GM19193 (cell line): ENCODE data around the gene HDGFL2.

Experiments
- POLR2A ChIP-seq: IDR thresholded peaks from 4 replicates; pipeline ENCODE4 v1.6.1; 2011; ENCODE audit not compliant: insufficient read depth, insufficient read length; ENCODE audit errors: extremely low read depth

The HDGFL2 gene

DNA sequence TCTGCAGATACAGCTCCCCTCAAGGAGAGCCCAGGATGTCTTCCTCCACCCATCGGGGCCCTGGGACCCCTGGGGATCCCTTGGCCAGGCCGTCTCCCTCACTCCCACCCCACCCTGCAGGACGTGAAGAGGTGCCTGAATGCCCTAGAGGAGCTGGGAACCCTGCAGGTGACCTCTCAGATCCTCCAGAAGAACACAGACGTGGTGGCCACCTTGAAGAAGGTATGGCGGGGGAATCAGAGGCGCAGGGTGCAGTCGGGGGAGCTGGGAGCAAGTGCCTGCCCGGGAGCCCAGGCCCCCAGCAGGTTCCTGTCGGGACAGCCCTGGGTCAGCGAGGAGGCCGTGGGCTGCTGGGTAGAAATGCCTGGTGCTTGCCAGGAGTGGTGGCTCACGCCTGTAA lies 26.6 kb downstream of the HDGFL2 start:
- no peak for TF ChIP-seq POLR2A

DNA sequence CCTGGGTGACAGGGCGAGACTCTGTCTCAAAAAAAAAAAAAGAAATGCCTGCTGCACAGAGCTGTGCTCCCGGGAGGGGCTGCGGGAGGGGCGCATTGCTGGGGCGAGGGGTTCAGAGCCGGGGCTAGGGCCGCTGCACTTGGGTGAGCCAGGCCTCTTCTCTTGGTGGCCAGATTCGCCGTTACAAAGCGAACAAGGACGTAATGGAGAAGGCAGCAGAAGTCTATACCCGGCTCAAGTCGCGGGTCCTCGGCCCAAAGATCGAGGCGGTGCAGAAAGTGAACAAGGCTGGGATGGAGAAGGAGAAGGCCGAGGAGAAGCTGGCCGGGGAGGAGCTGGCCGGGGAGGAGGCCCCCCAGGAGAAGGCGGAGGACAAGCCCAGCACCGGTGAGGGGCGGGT lies 27.2 kb downstream of the HDGFL2 start:
- TF ChIP-seq POLR2A = no peak

DNA sequence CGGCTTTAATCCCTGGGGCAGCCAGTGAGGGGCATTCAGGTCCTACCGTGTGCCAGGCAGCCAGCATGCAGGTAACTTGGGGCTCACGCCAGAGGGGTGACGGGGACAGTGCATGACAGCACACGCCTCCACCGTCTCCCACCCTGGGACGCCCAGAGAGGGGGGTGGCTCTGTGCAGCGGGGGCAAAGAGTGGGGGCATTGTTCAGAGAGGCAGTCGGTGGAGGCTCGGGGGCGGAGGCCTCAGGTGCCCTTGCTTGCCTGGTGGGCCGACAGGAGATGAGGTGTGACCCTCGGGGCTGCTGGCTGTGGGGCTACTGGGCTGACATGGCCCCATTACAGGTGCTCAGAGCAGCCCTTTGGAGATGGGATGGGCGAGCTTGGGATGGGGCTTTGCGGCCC lies 27.8 kb downstream of the HDGFL2 start:
- TF ChIP-seq POLR2A = no peak

DNA sequence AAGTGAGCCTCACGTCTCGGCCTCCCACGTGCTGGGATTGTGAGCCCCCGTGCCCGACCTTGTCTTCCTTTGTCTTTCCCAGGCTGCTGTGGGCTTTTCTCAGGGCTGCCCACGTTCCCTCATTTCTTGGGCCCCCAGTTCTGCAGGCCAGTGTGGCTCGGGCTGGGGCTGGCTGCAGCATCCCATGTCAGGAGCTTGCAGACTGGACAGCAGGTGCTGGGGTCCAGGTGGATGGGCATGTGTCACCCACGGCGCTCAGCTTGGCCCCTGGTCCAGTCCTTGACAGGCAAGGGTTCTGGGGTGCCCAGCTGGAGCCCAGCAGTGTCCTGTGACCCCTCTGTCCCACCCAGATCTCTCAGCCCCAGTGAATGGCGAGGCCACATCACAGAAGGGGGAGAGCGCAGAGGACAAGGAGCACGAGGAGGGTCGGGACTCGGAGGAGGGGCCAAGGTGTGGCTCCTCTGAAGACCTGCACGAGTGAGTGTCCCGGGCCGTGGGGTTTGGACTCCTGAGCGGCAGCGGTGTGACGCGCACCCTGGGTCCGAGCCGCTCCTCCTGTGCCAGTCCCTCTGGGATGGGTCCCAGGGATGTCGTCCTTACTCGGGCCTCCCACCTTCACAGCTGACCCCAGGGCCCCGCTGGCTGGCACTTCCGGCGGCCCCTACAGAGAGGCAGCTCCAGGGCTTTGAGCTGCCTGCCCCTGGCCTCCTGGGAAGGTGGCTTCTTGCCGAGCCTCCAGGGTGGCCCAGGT lies 28.9 kb downstream of the HDGFL2 start:
- no peak for TF ChIP-seq POLR2A

DNA sequence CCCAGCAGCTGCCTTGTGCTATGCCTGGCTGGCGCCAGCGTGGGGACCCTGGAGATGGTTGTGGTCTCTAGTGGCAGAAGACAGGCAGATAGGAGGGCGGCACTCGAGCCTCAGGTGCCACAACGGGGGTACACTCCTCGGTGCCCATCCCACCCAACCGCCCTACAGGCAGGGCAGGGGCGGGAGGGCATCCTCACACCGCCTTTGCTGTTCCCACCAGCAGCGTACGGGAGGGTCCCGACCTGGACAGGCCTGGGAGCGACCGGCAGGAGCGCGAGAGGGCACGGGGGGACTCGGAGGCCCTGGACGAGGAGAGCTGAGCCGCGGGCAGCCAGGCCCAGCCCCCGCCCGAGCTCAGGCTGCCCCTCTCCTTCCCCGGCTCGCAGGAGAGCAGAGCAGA lies 29.6 kb downstream of the HDGFL2 start:
- no peak for TF ChIP-seq POLR2A

DNA sequence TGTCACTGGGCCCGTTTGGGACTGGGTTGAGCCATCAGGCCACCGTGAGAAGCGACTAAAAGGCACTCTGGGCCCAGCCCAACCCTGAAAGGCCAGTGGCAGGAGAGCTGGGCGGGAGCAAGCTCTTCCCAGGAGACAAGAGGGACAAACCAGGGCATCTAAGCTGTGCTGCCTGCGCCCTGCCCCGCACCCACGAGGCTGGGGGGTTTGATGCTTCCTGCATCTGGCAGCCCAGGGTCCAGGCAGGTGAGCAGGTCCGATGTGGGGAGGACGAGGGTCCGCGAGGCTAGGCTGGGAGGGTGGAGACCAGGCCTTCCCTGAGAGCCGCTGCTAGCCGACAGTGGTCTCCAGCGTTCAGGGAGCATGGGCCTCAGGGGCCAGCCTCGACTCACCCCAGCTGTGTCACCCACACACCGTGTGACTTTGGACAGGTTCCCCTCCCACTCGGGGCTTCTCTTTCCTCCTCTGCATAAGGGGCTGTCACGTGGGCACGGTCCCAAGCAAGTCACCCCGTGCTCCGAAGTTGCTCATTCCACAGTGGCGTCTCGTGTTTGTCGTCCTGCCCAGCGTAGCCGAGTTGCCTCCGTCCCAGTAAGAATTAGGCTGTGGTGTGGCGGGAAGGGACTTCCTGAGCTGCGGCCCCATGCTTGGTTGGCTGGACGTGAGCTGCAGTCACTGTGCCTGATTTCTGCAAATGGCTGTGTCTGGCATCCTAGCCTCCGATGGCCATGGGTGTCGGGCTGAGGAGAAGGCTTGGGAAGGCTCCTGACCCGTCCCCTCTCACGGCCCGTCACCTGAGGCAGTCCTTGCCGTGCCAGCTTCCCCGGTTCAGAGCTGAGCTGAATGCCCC lies 30.4 kb downstream of the HDGFL2 start:
- TF ChIP-seq POLR2A = no peak

DNA sequence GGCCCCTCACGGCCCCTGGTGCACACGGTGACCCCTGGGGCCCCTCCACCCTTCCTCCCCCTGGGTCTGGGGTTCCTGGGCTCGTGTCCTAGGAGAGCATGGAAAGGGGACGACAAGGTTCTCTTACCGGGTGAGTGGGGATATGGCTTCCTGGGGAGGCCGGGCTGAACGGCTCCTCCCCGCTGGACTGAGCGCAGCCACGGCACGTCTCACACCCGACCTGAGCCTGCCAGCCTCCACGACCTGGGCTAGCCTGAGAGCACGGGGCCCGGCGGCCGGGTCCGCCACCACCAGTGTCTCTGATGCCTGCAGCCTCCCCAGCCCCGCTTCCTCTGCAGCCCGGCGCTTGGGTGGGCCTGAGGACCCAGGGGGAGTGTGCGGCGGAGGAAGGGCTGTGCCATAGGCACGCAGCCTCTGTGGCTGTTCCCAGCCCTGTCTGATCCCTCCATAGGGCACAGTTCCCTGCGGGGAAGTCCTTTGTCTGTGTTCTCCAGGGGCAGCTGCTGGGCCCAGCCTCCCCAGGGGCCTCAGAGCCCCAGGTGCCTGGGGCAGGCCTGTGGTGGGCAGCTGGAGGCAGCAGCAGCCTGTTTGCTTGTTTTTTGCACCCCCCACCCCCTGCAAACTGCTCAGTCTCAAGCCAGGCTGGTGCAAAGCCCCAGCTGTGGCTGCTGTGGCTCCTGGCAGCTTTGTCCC lies 31.2 kb downstream of the HDGFL2 start:
- TF ChIP-seq POLR2A = no peak

DNA sequence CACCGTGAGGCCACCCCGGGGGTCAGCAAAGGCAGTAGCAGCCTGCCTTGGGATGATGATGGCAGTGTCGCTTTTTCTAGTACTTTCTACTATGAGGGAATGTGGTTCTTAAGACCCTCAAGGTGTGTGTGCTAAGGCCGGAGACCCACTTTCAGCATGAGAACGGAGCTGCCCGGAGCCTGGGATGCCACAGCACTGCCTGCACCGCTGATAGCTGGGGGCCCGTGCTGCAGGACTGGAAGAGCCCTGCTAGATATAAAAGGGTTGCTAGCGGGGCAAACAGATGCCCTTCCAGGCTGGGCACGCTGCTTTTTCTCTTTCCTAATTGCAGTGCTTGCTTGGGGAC lies 31.7 kb downstream of the HDGFL2 start:
- no peak for TF ChIP-seq POLR2A

DNA sequence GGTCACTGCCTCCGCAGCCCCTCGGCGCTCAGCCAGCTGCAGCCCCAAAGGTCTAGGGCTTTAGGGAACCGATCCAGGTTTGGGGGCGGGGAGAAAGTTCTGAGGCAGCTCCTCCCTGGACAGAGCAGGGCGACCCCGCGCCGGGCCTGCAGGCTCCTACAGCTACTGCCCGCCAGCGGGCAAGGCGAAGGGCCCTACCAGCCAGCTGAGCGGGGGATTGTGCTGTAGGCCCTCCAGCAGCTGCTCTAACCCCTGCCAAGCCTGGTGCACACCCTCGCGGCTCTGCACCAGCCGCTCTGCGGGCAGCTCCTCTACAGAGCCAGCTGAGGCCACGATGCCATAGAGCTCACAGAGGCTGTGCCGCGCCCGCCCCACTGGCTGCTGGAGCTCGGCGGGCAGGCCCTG lies 32.2 kb downstream of the HDGFL2 start:
- TF ChIP-seq POLR2A = no peak

DNA sequence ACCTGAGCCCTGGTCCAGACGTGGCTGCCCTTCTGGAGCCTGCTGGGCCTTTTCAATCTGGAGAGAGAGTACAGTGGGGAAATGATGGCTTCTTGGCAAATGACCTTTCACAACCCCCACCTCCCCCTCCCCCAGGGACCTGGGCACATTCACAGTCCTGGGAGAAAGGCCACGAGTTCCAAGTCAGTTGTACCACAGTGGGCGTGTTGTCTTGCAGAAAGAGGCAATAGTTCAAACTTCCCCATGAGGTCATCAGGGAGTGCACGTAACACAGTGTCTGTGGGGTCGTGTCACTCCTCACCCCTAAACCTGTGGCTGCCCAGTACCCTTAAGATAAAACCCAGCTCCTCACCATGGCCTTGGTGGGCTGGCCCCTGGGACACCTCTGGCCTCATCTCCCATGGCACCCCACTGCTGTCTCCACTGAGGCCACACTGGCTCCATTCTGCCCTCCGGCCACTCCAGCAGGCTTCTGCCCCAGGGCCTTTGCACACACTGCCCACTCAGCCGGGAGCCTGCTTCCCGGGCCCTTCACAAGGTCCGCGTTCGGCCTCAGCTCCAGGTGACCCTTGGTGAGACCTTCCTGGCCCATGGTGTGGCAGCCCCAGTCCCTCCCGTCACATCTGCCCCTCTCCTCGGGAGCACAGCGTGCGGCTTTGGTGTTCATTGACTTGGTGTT lies 32.9 kb downstream of the HDGFL2 start:
- TF ChIP-seq POLR2A = no peak

DNA sequence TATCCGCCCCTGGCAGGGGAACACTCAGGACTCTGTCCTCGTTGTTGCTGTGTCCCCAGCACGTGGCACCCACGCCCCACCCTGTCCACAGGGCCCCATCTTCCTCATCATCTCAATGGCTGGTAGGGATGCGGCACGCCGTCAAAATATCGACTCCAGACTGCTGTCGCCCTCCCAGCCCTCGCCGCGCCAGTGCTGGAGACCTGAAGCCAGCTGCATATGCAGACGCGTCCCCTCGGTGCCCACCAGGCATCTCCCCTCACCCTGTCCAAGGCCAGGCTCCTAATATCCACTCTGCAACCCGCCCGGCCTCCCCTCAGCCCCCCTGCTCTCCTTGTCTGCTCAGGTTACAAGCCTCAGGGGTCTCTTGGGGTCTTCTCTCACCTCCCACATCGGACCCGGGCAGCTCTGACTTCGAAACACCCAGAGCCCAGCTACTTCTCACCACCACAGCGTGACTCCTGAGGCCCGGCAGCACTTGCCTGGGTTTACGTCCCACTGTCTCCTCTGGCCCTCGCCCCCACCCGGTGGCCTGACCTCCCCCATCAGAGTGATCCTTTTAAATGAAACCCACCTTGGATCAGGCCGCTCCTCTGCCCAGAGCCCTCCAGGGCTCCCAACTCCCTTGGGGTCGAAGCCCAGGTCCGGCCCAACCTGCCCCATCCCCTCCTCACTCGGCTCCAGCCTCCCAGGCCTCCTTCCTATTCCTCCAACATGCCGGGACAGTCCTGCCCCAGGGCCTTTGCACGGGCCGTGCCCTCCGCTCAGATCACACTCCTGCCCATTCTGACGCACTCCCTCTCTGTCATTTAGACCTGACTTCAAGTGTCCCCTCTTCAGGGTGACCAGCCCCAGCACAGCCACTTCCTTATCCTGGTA lies 33.7 kb downstream of the HDGFL2 start:
- no peak for TF ChIP-seq POLR2A

DNA sequence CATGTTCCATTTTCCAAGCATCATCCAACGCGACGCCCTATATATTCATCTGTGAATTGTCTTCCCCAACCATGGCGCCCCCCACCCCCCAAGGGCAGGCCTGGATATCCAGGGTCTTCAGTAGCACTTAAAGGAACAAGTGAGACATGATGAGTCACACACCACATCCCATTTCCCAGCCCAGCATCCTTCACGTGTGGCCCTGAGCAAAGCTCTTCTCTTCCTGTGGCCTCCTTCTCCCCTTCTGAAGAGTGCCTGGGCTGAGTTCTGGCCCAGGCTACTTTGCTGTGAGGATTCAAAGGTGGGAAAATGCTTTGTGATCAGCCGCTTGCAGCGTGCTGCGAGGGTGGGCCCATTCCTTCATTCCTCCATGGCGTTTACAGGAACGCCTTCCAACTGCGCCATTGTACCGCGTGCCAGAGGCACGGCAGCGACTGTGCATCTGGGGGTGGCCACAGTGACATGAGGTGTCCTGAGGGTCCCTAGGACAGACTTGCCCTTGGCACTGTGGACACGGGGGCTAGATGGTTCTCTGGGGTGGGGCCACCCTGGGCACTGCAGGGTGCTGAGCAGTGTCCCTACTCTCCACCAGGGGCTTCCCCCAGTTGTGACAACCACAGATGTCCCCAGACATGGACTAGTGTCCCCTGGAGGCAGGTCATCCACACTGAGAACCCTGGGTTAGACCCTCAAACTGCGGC lies 34.5 kb downstream of the HDGFL2 start:
- TF ChIP-seq POLR2A = no peak

DNA sequence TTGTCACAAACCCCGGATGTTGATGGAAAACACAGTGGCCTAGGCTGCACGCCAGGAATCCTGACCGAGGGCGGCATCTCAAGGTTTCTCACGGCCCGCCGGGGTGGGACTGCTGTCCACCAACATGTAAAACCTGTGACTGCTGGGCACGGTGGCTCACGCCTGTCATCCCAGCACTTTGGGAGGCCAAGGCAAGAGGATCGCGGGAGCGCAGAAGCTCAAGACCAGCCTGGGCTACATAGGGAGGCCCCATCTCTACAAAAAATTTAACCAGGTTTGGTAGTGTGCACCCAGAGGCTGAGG lies 35.0 kb downstream of the HDGFL2 start:
- no peak for TF ChIP-seq POLR2A

DNA sequence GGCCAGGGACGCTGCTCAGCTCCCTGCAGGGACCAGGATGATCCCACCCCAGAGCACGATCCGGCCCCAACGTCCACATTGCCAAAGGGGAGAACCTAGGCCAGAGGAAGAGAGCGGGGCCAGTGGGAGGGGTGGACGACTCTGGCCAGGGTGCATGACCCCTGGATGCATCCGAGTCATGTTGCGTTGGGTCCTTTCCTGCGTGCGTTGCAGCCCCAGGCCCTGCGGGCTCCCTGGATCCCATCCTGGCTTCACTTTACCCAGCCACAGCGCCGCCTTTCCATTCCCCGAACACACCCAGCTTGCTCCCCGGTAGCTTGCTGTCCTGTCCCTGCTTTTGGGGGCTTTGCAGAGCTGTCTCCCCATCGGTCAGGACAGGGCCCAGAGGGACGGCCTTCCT lies 35.7 kb downstream of the HDGFL2 start:
- TF ChIP-seq POLR2A = no peak
